Thyroid gland (tissue), 4 donors: Measurements from ENCODE around the gene EVPLL.
"Not testable (repeated sequence)": the region's sequence is repeated elsewhere in the genome, so short reads cannot be mapped to it uniquely, and the experiment has no call there.

Source experiments
- CTCF ChIP-seq, 6 experiments: fragments of 200-600 bp in 3 of 6; fragments of 450-650 bp in 3 of 6; sonication (generic) in 3 of 6; IDR thresholded peaks; one replicate each; pipeline ENCODE4 v1.5.1; 2016 to 2019; ENCODE audit warnings: antibody characterized with exemption in 6 of 6, mild to moderate bottlenecking in 2 of 6, inconsistent platforms in 1 of 6, moderate library complexity in 1 of 6
- POLR2A ChIP-seq, 2 donors: fragments of 450-650 bp; IDR thresholded peaks; one replicate each; pipeline ENCODE4 v1.6.1; 2017; ENCODE audit warnings: antibody characterized with exemption in 2 of 2, mild to moderate bottlenecking in 2 of 2, moderate library complexity in 1 of 2

GRCh38 chr17:18423015-18423414, 45.4 kb downstream of the EVPLL start:
- TF ChIP-seq CTCF, POLR2A (IDR thresholded peaks at IDR 0.05): not testable (repeated sequence)
